Head of caudate nucleus (tissue), 42 donors: ENCODE measurements around the gene CTRL.
"Not testable (repeated sequence)": the region's sequence is repeated elsewhere in the genome, so short reads cannot be mapped to it uniquely, and the experiment has no call there.

ENCODE experiments used
- DNase-seq, 42 donors: peaks; one replicate each; pipeline versions ENCODE4 v3.0.0 to v3.0.0-alpha.2; 2020 to 2021; ENCODE audit warnings: mixed read lengths in 7 of 42
- intact Hi-C: fragments of 100-400 bp; cut with DNase I; formaldehyde crosslinking; loops from one replicate; pipeline ENCODE4 v1.15.0; 2022

The CTRL gene

GRCh38 chr16:67930678-67931211, 917 bp downstream of the CTRL start:
- DNase-seq, result peak in 1 of 42 donors; percentile 9
- intact Hi-C loops, result no loop called here

GRCh38 chr16:67930191-67930590, 1.5 kb downstream of the CTRL start:
- intact Hi-C loops, result no loop called here
- peak in 1 of 42 donors; percentile 8 for DNase-seq

GRCh38 chr16:67928561-67929364, 2.9 kb downstream of the CTRL start:
- intact Hi-C loops, result loop anchor here (2.0 to 10.0 kb wide), 2 partner anchors 46 to 114 kb away; no protein-coding TSS in a partner anchor
- DNase-seq, result peak; percentile 78 to 93 (median 86)

- intact Hi-C loops, result loop anchor here (2.0 to 10.0 kb wide), 2 partner anchors 45 to 113 kb away; no protein-coding TSS in a partner anchor
- peak in 1 of 42 donors; percentile 8 for DNase-seq
Observed at GRCh38 chr16:67928147-67928546, 3.5 kb downstream of the CTRL start.

- intact Hi-C loops, result loop anchor here (10.0 kb wide), 1 partner anchor 113 kb away; no protein-coding TSS in a partner anchor
- peak in 2 of 42 donors; percentile 11 to 13 for DNase-seq
Observed at GRCh38 chr16:67927131-67927941, 4.3 kb downstream of the CTRL start.

DNA sequence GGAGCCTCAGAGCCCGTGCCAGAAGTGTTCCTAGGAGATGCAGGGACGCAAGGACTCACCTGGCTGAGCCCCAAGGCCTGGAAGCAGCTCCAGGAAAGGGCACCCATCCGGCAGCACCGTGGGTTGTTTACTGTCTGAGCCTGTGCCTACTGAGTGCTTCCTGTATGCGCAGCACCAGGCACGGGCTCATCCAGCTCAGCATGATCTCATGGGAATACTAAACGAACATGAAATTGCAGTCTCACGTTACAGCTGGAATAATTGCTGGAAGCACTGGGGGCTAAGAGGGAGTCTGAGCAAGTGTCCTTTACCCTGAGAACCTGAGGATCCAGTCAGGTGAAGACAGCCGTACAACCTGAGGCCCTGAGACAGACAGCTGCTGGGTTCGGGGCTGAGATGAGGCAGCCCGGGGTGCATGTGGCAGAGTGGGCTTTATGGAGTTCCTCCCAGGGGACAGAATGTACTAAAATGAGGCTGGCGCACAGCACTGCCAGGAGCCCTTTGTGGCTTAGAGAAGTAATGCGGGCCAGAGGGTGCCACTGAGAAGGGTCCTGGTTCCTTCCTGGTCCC, 5.4 kb downstream of the CTRL start:
- intact Hi-C loops, result loop anchor here (10.0 kb wide), 1 partner anchor 111 kb away; no protein-coding TSS in a partner anchor
- DNase-seq, result peak in 25 of 42 donors; percentile 26 to 75 (median 58)

- intact Hi-C loops, result loop anchor here (10.0 kb wide), 1 partner anchor 110 kb away; no protein-coding TSS in a partner anchor
- peak in 3 of 42 donors; percentile 18 to 40 (median 23) for DNase-seq
Observed at GRCh38 chr16:67924140-67924906, 7.3 kb downstream of the CTRL start.

DNA sequence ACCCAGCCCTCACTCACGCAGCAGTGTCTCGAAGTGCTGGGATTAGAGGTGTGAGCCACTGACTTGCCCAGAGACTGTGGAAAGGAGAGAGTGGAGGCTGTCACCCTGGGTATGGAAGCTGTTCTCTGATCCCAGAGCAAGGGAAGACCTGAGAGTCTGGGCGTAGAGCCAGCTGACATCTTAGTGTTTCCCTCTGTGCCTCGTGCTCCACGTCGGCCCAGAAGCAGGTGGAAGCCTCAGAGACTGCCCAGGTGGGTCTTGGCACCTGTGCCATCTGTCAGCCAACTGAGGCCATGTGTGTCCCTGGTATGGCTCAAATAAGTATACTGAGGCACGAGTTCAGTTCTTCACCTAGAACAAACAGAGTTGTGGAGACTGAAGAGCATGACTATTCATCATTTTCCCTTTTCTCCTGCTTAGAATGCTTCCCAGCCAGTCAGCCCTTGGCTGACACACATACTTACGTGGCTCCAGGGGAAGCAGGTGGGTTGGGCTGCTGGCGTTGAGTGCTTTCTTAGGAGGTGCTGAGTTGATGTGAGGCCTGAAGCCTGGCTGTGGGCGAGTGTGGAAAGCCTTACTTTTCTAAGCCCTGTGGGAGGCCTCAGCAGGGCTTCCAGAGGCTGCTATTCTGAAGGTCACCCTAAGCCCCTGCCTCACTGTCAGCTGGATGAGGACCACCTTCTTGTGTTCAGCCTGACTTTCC, 8.1 kb downstream of the CTRL start:
- intact Hi-C loops, result loop anchor here (10.0 kb wide), 1 partner anchor 109 kb away; no protein-coding TSS in a partner anchor
- DNase-seq, result peak in 38 of 42 donors; percentile 29 to 92 (median 70)

GRCh38 chr16:67922740-67923139, 8.9 kb downstream of the CTRL start:
- intact Hi-C loops, result loop anchor here (10.0 kb wide), 1 partner anchor 108 kb away; no protein-coding TSS in a partner anchor
- peak in 2 of 42 donors; percentile 11 to 15 for DNase-seq

GRCh38 chr16:67922221-67922620, 9.4 kb downstream of the CTRL start:
- DNase-seq, result peak in 6 of 42 donors; percentile 18 to 68 (median 48)

GRCh38 chr16:67919622-67920221, 11.9 kb downstream of the CTRL start:
- peak in 5 of 42 donors; percentile 26 to 72 (median 41) for DNase-seq
- intact Hi-C loops, result loop anchor here (10.0 kb wide), 1 partner anchor 105 kb away; no protein-coding TSS in a partner anchor

More at GRCh38 chr16:67922221-67922620, 9.4 kb downstream of the CTRL start:
- intact Hi-C loops, result loop anchor here (10.0 kb wide), 1 partner anchor 107 kb away; no protein-coding TSS in a partner anchor

DNA sequence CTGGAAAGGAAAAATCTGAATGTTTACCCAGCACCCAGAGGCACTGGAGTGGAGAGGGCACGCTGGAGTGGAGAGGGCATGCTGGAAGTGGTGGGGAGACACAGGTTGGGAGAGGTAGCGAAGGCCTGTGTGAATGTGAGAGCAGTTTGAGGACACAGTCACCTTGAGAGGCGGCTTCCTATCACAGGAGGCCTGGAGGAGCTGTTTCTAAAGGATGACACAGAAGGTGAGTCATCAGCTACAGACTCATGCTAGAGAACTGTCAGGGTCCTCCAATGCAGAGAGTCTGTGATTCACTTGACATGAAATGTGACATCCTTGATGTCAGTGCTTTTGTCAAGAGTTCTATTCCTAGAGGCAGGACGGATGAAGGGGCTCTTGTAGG, 13.8 kb downstream of the CTRL start:
- peak in 29 of 42 donors; percentile 37 to 92 (median 68) for DNase-seq
- intact Hi-C loops, result no loop called here

GRCh38 chr16:67917140-67917851, 14.4 kb downstream of the CTRL start:
- peak in 34 of 42 donors; percentile 40 to 82 (median 64) for DNase-seq
- intact Hi-C loops, result no loop called here

DNA sequence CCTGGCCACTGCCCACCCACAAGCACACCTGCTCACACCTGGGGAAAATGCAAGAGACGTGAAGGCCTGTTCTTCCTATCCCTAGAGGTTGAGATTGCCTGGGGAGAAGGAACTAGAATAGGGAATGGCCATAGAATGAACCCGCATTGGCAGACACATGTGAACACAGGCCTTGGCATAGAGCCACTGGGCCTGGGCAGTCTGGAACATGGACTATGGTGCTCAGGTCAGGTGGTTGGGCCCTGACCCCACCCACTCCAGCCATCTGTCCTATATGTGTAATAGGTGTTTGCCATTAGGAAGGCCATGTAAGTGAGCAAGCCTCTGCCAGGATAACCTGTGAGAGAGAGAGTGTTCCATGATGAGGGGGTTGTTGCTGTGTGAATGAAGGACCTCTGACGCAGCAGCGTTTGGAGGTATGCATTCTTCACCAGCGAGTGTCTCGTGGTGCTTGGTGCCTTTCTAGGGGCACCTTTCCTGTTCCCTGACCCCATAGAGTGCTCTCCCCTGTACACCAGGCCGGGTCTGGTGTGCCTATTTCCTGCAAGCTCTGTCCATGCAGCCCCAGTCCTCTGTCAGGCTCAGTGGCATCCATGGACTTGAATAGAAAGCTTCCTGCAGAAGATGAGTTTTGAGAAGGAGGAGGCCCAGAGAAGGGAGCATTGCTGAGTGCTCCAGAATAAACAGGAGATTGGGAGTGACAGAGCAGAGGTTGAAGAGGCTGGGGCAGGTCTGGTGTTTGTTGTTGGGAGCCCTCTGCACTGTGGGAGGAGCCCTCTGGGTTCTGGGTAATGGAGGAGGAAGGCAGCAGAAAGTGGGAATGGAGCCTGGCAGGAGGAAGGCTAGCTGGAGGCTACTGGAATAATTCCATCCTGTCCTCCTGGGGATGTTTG, 15.6 kb downstream of the CTRL start:
- no peak for DNase-seq
- intact Hi-C loops, result no loop called here

- intact Hi-C loops, DNase-seq: not testable (repeated sequence)
Observed at GRCh38 chr16:67915496-67915769, 16.2 kb downstream of the CTRL start.
